C4-2B (cell line): ENCODE data around the gene MTUS2.
"Not testable (repeated sequence)": the region's sequence is repeated elsewhere in the genome, so short reads cannot be mapped to it uniquely, and the experiment has no call there.

ENCODE experiments used
- H3K27ac ChIP-seq: fragments of 450-650 bp; 2 replicates; pipeline ENCODE4 v1.5.1; 2017
- ZFX ChIP-seq: fragments of 450-650 bp; IDR thresholded peaks from 2 replicates; pipeline ENCODE4 v1.6.1; 2017
- TF ChIP-seq, protein P1 (sequence below): fragments of 450-650 bp; conservative IDR thresholded peaks from 2 replicates; pipeline ENCODE4 v1.5.1; 2017; ENCODE audit warnings: mild to moderate bottlenecking

The MTUS2 gene

DNA sequence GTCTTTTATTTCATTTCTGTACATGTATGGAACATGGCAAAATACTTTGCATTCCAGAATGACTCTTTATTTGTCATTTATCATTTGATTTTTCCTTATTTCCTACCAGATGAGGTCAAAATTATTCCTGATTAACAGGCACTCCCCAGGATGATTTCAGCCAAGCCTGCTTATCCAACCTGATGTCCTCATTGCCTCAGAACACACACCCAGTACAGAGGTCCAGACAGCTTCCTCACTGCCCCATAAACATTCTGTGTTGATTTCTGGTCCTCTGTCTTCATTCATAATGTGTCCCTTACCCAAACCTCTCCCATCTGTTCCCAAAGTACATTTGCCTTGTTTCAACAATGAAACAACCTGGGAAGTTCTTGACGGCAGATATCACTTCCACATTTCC is 367.4 kb downstream of the MTUS2 start:
- TF ChIP-seq ZFX: no peak
- TF ChIP-seq, protein P1, sequence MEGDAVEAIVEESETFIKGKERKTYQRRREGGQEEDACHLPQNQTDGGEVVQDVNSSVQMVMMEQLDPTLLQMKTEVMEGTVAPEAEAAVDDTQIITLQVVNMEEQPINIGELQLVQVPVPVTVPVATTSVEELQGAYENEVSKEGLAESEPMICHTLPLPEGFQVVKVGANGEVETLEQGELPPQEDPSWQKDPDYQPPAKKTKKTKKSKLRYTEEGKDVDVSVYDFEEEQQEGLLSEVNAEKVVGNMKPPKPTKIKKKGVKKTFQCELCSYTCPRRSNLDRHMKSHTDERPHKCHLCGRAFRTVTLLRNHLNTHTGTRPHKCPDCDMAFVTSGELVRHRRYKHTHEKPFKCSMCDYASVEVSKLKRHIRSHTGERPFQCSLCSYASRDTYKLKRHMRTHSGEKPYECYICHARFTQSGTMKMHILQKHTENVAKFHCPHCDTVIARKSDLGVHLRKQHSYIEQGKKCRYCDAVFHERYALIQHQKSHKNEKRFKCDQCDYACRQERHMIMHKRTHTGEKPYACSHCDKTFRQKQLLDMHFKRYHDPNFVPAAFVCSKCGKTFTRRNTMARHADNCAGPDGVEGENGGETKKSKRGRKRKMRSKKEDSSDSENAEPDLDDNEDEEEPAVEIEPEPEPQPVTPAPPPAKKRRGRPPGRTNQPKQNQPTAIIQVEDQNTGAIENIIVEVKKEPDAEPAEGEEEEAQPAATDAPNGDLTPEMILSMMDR: no peak
- no peak overlapping the region for H3K27ac ChIP-seq

DNA sequence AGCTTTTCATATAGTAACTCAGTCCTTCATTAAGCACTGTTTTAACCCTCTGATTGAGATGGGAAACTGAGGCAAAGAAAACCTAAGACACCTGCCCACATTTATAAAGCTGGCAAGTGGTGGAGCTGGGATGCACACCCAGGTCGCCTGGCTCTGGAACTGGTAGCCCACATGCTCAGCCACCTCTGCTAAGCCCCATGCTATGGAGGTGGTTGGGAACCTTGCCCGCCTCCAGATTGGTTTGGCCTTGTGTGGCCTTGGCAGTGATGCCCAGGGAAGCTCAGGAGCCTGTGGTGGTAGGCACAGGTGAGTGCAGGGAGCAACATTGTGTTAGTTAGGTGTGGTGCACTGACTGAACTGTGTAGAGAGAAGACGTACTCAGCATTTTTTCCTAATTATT is 370.2 kb downstream of the MTUS2 start:
- TF ChIP-seq ZFX: no peak
- TF ChIP-seq, protein P1: no peak
- H3K27ac ChIP-seq: no peak overlapping the region

DNA sequence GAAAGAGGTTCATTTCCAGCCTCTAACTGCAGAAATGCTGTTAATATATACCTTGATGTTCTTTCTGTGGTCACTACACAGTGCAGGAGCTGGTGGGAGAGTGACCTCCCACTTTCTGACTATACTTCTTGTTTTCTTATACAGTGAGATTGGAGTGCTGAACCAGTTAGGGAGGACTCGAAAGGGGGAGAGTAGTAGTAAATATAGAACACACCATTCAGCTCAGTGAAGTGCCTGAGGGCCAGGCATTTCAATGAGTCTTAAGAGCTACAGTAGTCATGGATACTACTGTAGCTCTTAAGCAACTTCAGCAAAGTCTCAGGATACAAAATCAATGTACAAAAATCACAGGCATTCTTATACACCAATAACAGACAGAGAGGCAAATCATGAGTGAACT is 372.9 kb downstream of the MTUS2 start:
- no peak overlapping the region for H3K27ac ChIP-seq
- TF ChIP-seq ZFX: no peak
- TF ChIP-seq, protein P1: no peak

DNA sequence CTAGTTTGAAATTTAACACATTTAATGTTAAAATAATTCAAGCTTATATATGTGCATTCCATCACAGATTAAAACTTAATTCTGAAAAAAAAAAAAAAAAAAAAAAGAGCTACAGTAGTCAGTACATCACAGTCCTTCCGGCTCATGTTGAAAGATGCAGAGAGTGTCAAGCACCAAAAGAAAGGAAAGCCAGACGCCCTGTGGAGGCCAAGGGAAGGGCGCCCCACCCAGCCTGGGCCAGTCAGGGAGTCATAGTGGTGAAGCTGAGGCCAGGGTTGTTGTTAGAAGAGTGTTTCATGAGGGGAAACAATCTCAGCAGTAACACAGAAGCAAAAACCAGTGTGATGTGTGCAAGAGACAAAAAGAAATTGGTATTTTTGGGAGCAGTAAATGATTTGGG is 375.3 kb downstream of the MTUS2 start:
- H3K27ac ChIP-seq: no peak overlapping the region

DNA sequence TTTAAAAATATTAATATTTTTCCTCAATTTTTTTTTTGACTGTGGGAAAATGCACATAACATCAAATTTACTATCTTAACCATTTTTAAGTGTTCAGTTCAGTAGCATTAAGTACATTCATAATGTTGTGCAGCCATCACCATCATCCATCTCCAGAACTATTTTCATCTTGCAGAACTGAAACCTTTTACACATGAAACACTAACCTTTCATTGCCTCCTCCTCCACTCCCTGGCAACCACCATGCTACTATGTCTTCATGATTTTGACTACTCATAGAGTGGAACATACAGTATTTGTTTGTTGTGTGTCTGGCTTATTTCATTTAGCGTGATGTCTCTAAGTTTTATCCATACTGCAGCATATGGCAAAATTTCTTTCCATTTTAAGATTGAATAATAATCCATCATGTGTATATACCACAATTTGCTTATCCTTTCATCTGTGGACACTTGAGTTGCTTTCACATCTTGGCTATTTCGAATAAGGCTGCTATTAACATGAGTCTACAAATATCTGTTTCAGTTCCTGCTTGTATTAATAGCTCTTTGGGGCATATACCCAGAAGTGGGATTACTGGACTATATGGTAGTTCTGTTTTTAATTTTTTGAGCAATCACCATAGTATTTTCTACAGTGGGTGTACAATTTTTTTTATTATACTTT is 376.4 kb downstream of the MTUS2 start:
- no peak overlapping the region for H3K27ac ChIP-seq
- TF ChIP-seq, protein P1: no peak
- TF ChIP-seq ZFX: no peak

More for the DNA sequence above, 375.3 kb downstream of the MTUS2 start:
- TF ChIP-seq, protein P1: no peak
- TF ChIP-seq ZFX: no peak

DNA sequence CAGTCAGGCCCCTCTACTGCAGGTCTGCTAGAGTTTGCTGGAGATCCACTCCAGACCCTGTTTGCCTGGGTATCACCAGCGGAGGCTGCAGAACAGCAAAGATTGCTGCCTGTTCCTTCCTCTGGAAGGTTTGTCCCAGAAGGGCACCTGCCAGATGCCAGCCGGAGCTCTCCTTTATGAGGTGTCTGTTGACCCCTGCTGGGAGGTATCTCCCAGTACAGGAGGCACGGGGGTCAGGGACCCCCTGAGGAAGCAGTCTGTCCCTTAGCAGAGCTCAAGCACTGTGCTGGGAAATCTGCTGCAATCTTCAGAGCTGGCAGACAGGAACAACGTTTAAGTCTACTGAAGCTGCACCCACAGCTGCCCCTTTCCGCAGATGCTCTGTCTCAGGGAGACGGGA is 382.6 kb downstream of the MTUS2 start:
- H3K27ac ChIP-seq: not testable (repeated sequence)

DNA sequence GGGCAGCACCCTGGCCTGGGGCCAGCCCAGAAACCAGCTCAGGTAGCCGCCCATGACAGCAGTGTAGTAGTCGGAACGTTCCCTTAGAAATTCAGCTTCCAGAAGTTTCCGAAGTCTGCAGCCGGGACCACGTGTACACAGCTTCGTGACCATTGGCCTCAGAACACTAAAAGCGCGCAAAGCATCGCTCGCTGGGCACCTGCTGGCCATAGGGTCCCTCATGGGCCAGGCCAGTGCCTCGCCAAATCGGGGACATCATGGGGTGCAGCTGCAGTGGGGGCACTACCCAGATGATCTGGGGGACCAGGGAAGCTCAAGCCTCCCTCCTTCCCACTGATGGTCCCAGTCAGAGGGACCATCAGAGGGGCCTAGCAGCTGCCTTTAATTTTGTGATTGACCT is 384.5 kb downstream of the MTUS2 start:
- H3K27ac ChIP-seq: no peak overlapping the region
- TF ChIP-seq, protein P1: no peak
- no peak for TF ChIP-seq ZFX

DNA sequence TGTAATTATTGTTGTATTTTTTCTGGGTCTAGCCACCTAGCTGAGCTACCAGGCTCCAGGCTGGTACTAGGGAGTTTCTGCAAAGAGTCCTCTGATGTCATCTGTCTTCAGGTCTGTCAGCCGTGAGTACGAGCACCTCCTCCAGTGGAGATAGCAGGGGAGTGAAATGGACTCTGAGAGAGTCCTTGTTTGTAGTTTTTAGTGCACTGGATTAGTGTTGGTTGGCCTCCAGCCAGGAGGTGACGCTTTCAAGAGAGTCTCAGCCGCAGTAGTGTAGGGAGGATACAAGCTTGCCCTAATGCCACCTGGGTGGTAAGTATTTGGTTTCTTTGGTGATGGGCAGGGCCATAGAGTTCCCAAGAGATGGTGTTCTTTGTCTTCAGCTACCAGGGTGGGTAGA is 390.5 kb downstream of the MTUS2 start:
- TF ChIP-seq, protein P1: no peak
- TF ChIP-seq ZFX: no peak
- no peak overlapping the region for H3K27ac ChIP-seq

DNA sequence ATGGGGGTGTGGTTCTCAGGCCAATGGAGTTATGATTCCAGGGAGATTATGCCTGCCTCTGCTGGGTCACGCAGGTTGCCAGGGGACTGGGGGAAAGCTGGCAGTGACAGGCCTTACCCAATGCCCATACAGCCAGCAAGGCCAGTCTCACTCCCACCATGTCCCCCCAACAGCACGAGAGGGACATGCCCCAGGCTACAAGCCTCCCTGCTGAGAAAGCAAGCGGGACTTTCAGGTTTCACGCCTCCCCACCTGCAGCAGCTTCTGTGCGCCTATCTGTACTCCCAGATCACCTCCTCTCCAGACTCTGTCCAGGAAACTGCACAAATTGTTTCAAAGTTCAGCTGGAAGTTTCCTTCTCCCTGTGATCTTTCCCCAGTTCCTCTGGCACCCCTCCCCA is 391.0 kb downstream of the MTUS2 start:
- not testable (repeated sequence) for H3K27ac ChIP-seq
